Psoas muscle (tissue), 8 donors: ENCODE measurements around the gene ZNF444. TPM values are rescaled to one million over a fixed set of nuclear protein-coding genes. Genes with fewer than 3 reads are reported as not detected.
A peak's percentile ranks its signal among the peaks of the same experiment; 100 is the strongest.

Experiments used
- ATAC-seq, 4 donors: fragments of 200-7000 bp; cut with Tn5 transposase; one replicate each; pipeline ENCODE4 v1.9.1; 2020; ENCODE audit warnings: moderate library complexity in 3 of 4, mild to moderate bottlenecking in 2 of 4
- DNase-seq, 2 donors: peaks; one replicate each; pipeline ENCODE4 v3.0.0-alpha.2; 2020
- H3K27ac ChIP-seq: fragments of 200-600 bp; one replicate; pipeline ENCODE4 v1.8.0; 2022
- H3K27me3 ChIP-seq, 3 donors: fragments of 200-600 bp in 1 of 3; one replicate each; pipeline versions ENCODE4 v1.6.1 to v1.8.0; 2013 to 2022; ENCODE audit warnings: low read length in 2 of 3, mild to moderate bottlenecking in 2 of 3, moderate library complexity in 1 of 3; ENCODE audit not compliant: insufficient read depth in 3 of 3
- H3K36me3 ChIP-seq, 2 donors: fragments of 200-600 bp in 1 of 2; one replicate each; pipeline versions ENCODE4 v1.6.1 to v1.8.0; 2013 to 2022; ENCODE audit warnings: low read depth in 1 of 2, mild to moderate bottlenecking in 1 of 2, moderate library complexity in 1 of 2; ENCODE audit not compliant: insufficient read depth in 1 of 2
- H3K4me1 ChIP-seq: fragments of 200-600 bp; one replicate; pipeline ENCODE4 v1.8.0; 2022
- H3K4me3 ChIP-seq: fragments of 200-600 bp; one replicate; pipeline ENCODE4 v1.8.0; 2022; ENCODE audit warnings: mild to moderate bottlenecking
- H3K9me3 ChIP-seq: fragments of 200-600 bp; one replicate; pipeline ENCODE4 v1.8.0; 2022
- CTCF ChIP-seq: fragments of 200-600 bp; IDR thresholded peaks from one replicate; pipeline ENCODE4 v1.8.0; 2022; ENCODE audit warnings: antibody characterized with exemption
- WGBS, 3 donors: extraction: QIAGEN DNeasy Blood & Tissue Kit; methylation state at CpG; one replicate each; pipeline versions ENCODE4 v1.1.6 to v1.1.7; 2013; 5-methylcytosine and 5-hydroxymethylcytosine counted together
- intact Hi-C, 2 donors: fragments of 100-400 bp; cut with DNase I; formaldehyde crosslinking; loops; one replicate each; pipeline versions ENCODE4 v1.11.0 to v1.14.2; 2022
- polyA plus RNA-seq, 3 donors: library from polyadenylated mRNA; stranded (reverse); fragments of 200-250 nt; gene quantifications; one replicate each; pipeline ENCODE4 v1.2.3, GENCODE V29; 2013
- total RNA-seq, 4 donors: library from RNA; stranded (reverse); fragmentation: NEBNext Ultra II Directional in 2 of 4; extraction: Animal tissue kit (Norgen Biotek cat#: 25700) in 2 of 4; gene quantifications; one replicate each; pipeline versions ENCODE4 v1.2.1 to v1.2.4, GENCODE V29; 2021 to 2023
- donor health status: healthy with polysubstance abuse.
- donor health status: DM: no; HTN: no; CAD: no; lungs with moderate emphysema.
- donor health status: Bipolar disorder and iron deficiency.
- donor health status: healthy.
- donor health status: DM: yes; HTN: yes; CAD: no.
- donor health status: DM: no; HTN: no; CAD: no.
- donor health status: DM: no; HTN: no; CAD: no.
- donor health status: DM: yes; HTN: yes; CAD: no.

The ZNF444 gene
- total and polyA plus RNA-seq, 7 donors, result 12.0 to 22.4 (median 16.4) TPM

GRCh38 chr19:56152644-56153043 is 11.6 kb downstream of the ZNF444 start:
- no peak for TF ChIP-seq CTCF
- no peak for DNase-seq
- Histone ChIP-seq H3K9me3 (no peaks in the 10 kb centered on the region), H3K36me3 (peaks cover 0 to 30% of the 10 kb centered on the region in 2 donors), H3K4me3 (no peak overlapping the region), H3K27me3 (no peaks in the 10 kb centered on the region), H3K27ac (peak overlapping the region; percentile 69), H3K4me1 (peaks cover 20% of the 10 kb centered on the region)
- WGBS, 3 donors, result 44 to 81% (median 56%) methylated on average over 2 of the region's 2 CpGs
- intact Hi-C loops, result no loop called here
- ATAC-seq, result no peak

- no peak for TF ChIP-seq CTCF
Measured at GRCh38 chr19:56153507-56153906, 12.4 kb downstream of the ZNF444 start.

GRCh38 chr19:56155124-56155687 is 14.1 kb downstream of the ZNF444 start:
- peak; percentile 43 for TF ChIP-seq CTCF
- ATAC-seq (peak in 2 of 4 donors; percentile 40 to 44), DNase-seq (no peak)
- Histone ChIP-seq H3K4me1 (peaks cover 14% of the 10 kb centered on the region), H3K27ac (no peak overlapping the region), H3K4me3 (no peak overlapping the region), H3K36me3 (peaks cover 0 to 38% of the 10 kb centered on the region in 2 donors), H3K9me3 (no peaks in the 10 kb centered on the region), H3K27me3 (no peaks in the 10 kb centered on the region)
- intact Hi-C loops, result no loop called here
- 55 to 64% (median 55%) methylated on average over 17 of the region's 17 CpGs for WGBS, 3 donors

More at GRCh38 chr19:56153507-56153906, 12.4 kb downstream of the ZNF444 start:
- H3K27me3 ChIP-seq, result no peaks in the 10 kb centered on the region
- no peak for DNase-seq
- no peaks in the 10 kb centered on the region for H3K9me3 ChIP-seq
- no peak overlapping the region for H3K4me3 ChIP-seq
- 28 to 37% (median 35%) methylated on average over 6 of the region's 6 CpGs for WGBS, 3 donors
- H3K36me3 ChIP-seq, result peaks cover 0 to 23% of the 10 kb centered on the region in 2 donors
- ATAC-seq, result peak in 3 of 4 donors; percentile 32 to 56 (median 39)
- H3K4me1 ChIP-seq, result peaks cover 20% of the 10 kb centered on the region
- peak overlapping the region; percentile 69 for H3K27ac ChIP-seq
- intact Hi-C loops, result no loop called here

GRCh38 chr19:56156768-56157167 is 15.7 kb downstream of the ZNF444 start:
- peaks cover 11% of the 10 kb centered on the region for H3K4me1 ChIP-seq
- DNase-seq, result no peak
- no peak overlapping the region for H3K4me3 ChIP-seq
- no peaks in the 10 kb centered on the region for H3K9me3 ChIP-seq
- 74 to 78% (median 77%) methylated on average over 10 to 11 of the region's 11 CpGs for WGBS, 3 donors
- peak in 1 of 4 donors; percentile 29 for ATAC-seq
- TF ChIP-seq CTCF, result no peak
- intact Hi-C loops, result no loop called here
- peaks cover 0 to 49% of the 10 kb centered on the region in 2 donors for H3K36me3 ChIP-seq
- no peak overlapping the region for H3K27ac ChIP-seq
- no peaks in the 10 kb centered on the region for H3K27me3 ChIP-seq
